ENCODE results near the gene EZR. TPM values are rescaled to one million over a fixed set of nuclear protein-coding genes. Genes with fewer than 3 reads are reported as not detected.
"Not testable (repeated sequence)": the region's sequence is repeated elsewhere in the genome, so short reads cannot be mapped to it uniquely, and the experiment has no call there.

Gene EZR
- total and polyA plus RNA-seq, 10 of the 15 experiments (the other 5 are each of a cell fraction or from before 2014, with no cell fraction given) = 79.1 to 282 (median 161) TPM

DNA sequence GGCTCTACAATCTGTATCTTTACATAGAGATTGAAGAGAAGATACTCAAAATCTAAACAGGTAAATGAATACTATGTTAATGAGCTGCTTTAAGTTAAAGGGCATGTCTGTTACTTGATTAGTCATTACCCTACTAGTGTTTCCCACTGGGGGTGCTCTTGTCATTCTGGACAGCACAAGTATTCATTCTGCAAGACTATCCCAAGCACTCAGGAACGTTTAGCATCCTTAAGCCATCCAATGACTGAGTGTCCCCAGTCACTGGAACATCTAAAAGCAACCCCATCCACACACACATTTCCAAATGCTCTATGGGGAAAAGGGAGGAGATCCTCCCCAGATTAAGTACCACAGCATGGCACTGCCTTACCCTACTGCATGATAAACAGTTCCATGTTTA, 25.7 kb downstream of the EZR start (continued):
- TF ChIP-seq, protein P1, sequence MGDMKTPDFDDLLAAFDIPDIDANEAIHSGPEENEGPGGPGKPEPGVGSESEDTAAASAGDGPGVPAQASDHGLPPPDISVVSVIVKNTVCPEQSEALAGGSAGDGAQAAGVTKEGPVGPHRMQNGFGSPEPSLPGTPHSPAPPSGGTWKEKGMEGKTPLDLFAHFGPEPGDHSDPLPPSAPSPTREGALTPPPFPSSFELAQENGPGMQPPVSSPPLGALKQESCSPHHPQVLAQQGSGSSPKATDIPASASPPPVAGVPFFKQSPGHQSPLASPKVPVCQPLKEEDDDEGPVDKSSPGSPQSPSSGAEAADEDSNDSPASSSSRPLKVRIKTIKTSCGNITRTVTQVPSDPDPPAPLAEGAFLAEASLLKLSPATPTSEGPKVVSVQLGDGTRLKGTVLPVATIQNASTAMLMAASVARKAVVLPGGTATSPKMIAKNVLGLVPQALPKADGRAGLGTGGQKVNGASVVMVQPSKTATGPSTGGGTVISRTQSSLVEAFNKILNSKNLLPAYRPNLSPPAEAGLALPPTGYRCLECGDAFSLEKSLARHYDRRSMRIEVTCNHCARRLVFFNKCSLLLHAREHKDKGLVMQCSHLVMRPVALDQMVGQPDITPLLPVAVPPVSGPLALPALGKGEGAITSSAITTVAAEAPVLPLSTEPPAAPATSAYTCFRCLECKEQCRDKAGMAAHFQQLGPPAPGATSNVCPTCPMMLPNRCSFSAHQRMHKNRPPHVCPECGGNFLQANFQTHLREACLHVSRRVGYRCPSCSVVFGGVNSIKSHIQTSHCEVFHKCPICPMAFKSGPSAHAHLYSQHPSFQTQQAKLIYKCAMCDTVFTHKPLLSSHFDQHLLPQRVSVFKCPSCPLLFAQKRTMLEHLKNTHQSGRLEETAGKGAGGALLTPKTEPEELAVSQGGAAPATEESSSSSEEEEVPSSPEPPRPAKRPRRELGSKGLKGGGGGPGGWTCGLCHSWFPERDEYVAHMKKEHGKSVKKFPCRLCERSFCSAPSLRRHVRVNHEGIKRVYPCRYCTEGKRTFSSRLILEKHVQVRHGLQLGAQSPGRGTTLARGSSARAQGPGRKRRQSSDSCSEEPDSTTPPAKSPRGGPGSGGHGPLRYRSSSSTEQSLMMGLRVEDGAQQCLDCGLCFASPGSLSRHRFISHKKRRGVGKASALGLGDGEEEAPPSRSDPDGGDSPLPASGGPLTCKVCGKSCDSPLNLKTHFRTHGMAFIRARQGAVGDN (IDR thresholded peaks at IDR 0.05) = no peak
- no peak for TF ChIP-seq EZH2 (IDR thresholded peaks at IDR 0.05; ENCODE audit: borderline replicate concordance, control insufficient read depth, low read depth, low read length)

DNA sequence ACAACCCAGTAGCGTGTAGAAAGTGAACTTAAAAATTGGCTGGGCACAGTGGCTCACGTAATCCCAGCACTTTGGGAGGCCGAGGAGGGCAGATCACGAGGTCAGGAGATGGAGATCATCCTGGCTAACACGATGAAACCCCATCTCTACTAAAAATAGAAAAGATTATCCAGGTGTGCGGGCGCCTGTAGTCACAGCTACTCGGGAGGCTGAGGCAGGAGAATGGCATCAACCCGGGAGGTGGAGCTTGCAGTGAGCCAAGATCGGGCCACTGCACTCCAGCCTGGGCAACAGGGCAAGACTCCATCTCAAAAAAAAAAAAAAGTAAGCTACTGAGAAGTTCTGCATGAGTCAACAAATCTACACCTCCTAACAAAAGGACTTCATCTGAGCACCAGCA, 26.7 kb downstream of the EZR start:
- ATAC-seq; in situ Hi-C loops (cut with MboI); H2AFZ ChIP-seq (ENCODE audit: control insufficient read depth, low read depth, low read length); H3K27me3 ChIP-seq (replicated peaks in 1 of 2; ENCODE audit: control insufficient read depth in 2 of 2, insufficient read depth in 2 of 2, low read length in 1 of 2); H3K9me3 ChIP-seq (replicated peaks; ENCODE audit: control insufficient read depth, insufficient read depth, low read length); BruUV-seq (replicated peaks); H4K20me1 ChIP-seq (ENCODE audit: control insufficient read depth, insufficient read depth); DNase-seq (ENCODE audit: low read depth, low spot score); FAIRE-seq; H3K9ac ChIP-seq (ENCODE audit: control insufficient read depth, insufficient read depth, low read length): not testable (repeated sequence)
- ChIA-PET CTCF (interaction anchor here (0.7 to 11.4 kb wide), 28 partner anchors 9 to 573 kb away, joined by 3 to 127 read pairs (median 4); partner anchors contain the start of genes EZR, RSPH3 and SYTL3), SMC1A (ENCODE audit: uncharacterized antibody, unreplicated experiment) (interaction anchor here (0.7 to 7.5 kb wide), 26 partner anchors 9 to 501 kb away, joined by 3 to 73 read pairs (median 4); no protein-coding TSS in a partner anchor), RAD21 (ENCODE audit: unreplicated experiment) (interaction anchor here (0.8 to 8.6 kb wide), 24 partner anchors 9 to 578 kb away, joined by 3 to 65 read pairs (median 4); partner anchors contain the start of gene TAGAP), POLR2A (interaction anchor here (0.6 to 5.0 kb wide), 8 partner anchors 9 to 194 kb away, joined by 3 to 27 read pairs (median 4); no protein-coding TSS in a partner anchor)
- H3K4me1 ChIP-seq (ENCODE audit: control insufficient read depth, insufficient read depth, low read length) = peaks cover 63% of the 10 kb centered on the region
- peaks cover 4 to 27% of the 10 kb centered on the region in 2 experiments for H3K36me3 ChIP-seq (ENCODE audit: control insufficient read depth in 2 of 2, insufficient read depth in 2 of 2, low read length in 1 of 2)
- H3K4me2 ChIP-seq (ENCODE audit: control insufficient read depth, insufficient read depth) = peak overlapping the region; percentile 45
- peak overlapping the region; percentile 15; the same call in 1 of the 2 replicates for H3K27ac ChIP-seq (ENCODE audit: control insufficient read depth, insufficient read depth)
- intact Hi-C loops (cut with micrococcal nuclease; ENCODE audit: unreplicated experiment) = loop anchor here (5.0 kb wide), 2 partner anchors 75 kb away; no protein-coding TSS in a partner anchor
- peaks cover 79% of the 10 kb centered on the region for H3K79me2 ChIP-seq (ENCODE audit: control insufficient read depth, insufficient read depth, low read length)
- peak overlapping the region; percentile 41; the same call in 1 of the 2 replicates for H3K4me3 ChIP-seq
- 53% methylated on average over 10 of the region's 10 CpGs for WGBS (ENCODE audit: insufficient coverage, insufficient replicate concordance, low lambda C conversion rate, missing lambda C conversion rate)
